GM19099 (cell line): ENCODE data around the gene TACO1.

ENCODE experiments used
- POLR2A ChIP-seq: IDR thresholded peaks from 3 replicates; pipeline ENCODE4 v1.6.1; 2011; ENCODE audit warnings: low read depth; ENCODE audit not compliant: insufficient read length; ENCODE audit errors: extremely low read depth

TACO1 gene

GRCh38 chr17:63644846-63645245 lies 44.2 kb downstream of the TACO1 start:
- TF ChIP-seq POLR2A: no peak

DNA sequence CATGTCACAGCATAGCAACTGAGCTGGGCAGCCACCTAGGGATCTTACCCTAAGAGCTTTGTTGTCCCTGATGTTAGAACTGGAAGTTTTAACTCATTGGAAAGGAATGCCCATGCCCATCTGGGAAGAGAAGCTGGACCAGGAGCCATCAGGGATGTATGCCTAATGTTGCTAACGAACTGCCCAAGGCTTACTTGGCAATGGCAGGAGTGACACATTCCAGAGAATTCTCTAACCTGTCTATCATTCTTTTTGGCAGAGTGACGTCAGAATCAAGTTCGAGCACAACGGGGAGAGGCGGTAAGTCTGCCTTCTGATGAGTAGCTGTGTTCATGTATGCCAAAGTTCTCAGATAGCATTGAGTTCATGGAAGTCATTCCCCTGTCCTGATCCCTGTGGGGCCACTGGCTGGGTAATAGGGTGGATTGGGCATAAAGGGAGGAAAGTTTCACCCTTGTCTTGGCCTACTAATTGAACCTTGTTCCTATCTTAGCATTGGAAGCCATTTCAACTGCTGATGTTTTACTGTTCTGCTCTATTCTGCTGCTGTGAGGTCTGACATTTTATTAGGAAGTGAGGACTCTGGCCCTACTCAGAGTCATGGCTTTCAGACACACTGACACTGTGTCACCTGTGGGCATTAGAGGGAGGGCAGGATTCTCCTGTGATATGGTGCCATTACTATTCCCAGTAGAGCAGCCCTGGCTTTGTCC lies 45.2 kb downstream of the TACO1 start:
- TF ChIP-seq POLR2A: no peak

- no peak for TF ChIP-seq POLR2A
These were observed 45.8 kb downstream of the TACO1 start for GRCh38 chr17:63646488-63646806.

GRCh38 chr17:63647065-63647725 lies 46.5 kb downstream of the TACO1 start:
- no peak for TF ChIP-seq POLR2A

DNA sequence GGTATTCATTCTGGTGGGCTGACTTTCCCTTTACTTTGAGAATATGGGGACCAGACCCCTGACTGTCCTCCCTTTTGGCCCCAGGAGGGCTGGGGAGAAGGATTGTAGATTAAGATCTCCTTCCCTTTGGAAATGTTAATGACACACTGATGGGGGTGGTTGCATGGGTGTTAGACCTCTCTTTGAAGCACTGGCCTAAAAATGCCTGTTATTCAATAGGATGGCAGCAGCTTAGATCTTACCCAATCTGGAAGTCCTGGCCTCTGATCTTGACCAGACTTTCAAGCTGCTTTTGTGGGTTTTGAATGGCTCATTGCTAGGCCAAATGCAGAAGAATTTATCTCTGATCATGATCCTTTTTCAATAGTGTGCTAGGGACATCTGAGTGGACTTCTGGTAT lies 47.2 kb downstream of the TACO1 start:
- no peak for TF ChIP-seq POLR2A

- no peak for TF ChIP-seq POLR2A
These were observed 49.1 kb downstream of the TACO1 start for GRCh38 chr17:63649813-63650212.

GRCh38 chr17:63652106-63652505 lies 51.4 kb downstream of the TACO1 start:
- TF ChIP-seq POLR2A: no peak

GRCh38 chr17:63653050-63653449 lies 52.4 kb downstream of the TACO1 start:
- TF ChIP-seq POLR2A: no peak

DNA sequence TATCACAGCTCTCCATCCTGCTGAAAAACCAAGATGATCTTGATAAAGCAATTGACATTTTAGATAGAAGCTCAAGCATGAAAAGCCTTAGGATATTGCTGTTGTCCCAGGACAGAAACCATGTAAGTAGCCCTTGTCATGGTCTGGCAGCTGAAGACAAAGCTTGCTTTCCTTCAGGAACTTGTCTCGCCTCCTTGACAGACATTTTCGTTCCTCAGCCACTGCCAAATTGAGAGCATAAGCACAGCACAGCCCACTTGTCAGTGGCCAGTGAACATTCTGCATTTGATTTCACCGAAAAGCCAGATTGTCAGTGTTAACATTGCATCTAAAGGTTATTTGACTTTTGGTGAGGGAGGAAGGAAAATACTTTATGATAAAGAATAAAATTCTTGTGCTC lies 57.1 kb downstream of the TACO1 start:
- no peak for TF ChIP-seq POLR2A
